CD4-positive, alpha-beta T cell treated with Interleukin-15 for 4 hours (primary cell): Measurements from ENCODE around the gene FHIT.

Experiments used
- DNase-seq: peaks from one replicate; pipeline ENCODE4 v3.0.0-alpha.2; 2020; ENCODE audit warnings: low spot score

Gene FHIT

GRCh38 chr3:61169621-61170251 lies 81.5 kb downstream of the FHIT start:
- no peak for DNase-seq

DNA sequence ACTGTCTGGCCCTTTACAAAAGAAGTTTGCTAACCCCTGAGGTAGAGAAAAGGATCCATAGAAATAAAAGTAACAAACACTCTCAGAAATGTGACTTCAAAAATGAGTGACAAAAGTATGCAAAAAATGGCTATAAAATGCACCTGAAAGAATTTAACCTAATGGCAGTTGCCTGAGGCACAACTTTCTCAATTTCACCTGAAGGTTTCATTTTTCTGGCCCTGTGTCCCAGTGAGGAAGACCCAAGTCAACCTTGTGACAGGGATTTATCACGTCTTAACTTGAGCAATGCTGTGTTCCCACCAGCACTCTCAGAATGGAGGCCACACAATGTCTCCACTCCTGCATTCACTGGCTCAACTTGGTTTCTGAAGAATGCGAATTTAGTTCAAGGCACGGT lies 83.0 kb downstream of the FHIT start:
- no peak for DNase-seq

DNA sequence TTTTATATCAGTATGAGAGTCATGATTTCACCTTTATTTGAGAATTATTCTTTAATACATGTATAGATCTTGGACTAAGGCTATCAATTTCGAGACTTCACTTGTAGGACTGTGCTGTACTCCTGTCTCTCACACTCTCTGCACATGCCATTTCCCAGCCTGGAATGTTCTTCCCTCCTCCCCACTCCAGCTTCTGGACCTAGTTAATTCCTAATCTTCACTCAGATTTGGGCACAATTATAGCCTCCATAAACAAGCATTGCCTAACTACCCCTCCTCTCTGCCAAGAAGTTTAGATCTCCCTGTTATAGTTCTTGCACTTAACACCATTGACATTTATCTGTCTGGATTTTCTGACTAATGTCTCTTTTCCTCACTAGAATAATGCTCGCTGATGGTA lies 88.3 kb downstream of the FHIT start:
- DNase-seq: no peak

- no peak for DNase-seq
Measured at GRCh38 chr3:61158667-61159066, 92.6 kb downstream of the FHIT start.

GRCh38 chr3:61158216-61158615 lies 93.0 kb downstream of the FHIT start:
- no peak for DNase-seq

DNA sequence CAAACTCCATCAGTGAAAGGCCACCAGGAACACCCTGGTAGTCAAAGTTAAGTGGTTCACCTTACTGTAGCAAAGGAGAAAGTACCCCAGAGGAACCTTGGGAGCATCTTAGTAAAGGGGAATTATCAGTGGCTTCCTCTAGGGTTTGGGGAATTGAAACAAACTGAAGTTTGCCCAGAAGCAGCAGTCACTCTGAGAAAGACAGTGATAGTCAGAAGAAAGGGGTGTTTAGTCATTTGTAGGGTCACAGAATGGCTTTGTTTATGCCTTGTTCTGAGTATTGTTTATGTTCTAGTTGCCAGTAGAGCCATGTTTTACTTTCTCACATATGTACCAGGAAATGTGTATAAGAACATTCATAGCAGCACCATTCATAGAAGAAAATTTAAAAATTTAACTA lies 93.8 kb downstream of the FHIT start:
- DNase-seq: no peak

GRCh38 chr3:61155701-61156292 lies 95.5 kb downstream of the FHIT start:
- no peak for DNase-seq

DNA sequence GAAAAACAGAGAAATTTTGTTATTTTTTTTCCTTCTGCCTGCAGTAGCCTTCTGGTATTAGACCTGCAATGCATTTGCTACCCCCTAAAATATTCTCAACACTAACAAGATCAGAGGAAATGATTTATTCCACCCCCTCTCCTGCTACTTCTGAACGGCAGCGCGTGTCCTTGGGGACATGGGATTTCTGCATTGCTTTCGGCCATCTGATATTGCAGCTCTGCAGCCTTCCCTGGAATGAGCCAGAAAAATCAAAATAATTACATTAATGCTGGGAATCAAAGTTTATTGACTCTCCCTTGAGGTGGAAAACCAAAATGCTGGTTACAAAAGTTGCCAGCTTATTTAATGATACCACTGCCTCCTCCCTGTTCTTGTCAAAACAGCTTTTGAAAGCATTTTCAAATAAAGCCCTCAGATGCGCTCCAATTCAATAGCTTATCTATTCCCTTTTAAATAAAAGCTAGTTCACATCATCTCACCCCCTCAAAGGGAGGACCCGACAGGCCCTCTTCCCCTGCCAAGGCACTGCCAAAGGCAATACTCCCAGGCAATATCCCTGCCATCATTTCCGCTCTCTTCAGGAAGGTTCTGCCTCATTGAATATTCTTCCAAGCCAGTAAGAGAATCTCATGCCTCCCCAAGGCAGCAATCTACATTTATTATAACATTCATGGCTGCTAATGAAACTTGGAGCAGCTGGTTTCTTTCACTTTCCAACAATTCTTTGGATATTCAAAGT lies 96.6 kb downstream of the FHIT start:
- DNase-seq: no peak

DNA sequence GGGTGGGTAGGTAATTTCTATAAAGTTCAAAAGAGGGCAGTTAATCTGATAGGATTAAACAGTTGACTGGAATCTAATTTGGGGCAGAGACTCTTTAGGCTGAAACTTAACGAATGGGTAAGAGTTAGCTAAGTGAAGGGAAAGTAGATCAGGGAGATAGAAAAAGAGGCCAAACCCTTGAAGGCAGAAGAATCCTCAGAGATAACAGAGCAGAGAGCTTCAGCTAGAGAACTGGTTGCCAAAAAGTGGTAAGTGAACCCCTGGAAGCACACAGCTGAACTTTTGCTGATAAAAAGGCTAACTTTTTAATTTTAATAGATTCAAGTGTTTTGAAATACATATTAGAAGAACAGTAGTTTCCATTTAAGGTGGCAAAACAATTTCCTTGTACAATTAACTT lies 99.2 kb downstream of the FHIT start:
- DNase-seq: no peak

- no peak for DNase-seq
Measured at GRCh38 chr3:61149236-61149635, 102.0 kb downstream of the FHIT start.

GRCh38 chr3:61146010-61146890 lies 105.0 kb downstream of the FHIT start:
- DNase-seq: no peak

DNA sequence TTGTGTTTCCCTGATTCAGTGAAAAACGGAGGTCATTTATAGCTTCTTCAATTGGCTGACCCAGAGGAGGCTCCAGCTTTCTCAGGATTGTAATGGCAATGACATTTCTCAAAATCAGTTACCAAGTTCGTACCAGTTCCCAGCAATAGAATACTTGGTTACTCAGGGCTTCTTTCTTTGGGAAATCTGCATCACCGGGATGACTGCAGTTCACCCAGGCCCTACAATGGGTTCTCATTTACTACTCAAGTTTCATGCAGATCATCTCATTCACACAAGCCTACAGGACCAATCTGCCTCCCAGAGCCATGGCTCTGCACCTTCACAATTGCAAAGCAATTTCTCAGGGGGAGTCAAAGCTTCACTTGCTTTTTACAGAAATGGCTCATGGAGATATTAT lies 109.6 kb downstream of the FHIT start:
- DNase-seq: no peak

DNA sequence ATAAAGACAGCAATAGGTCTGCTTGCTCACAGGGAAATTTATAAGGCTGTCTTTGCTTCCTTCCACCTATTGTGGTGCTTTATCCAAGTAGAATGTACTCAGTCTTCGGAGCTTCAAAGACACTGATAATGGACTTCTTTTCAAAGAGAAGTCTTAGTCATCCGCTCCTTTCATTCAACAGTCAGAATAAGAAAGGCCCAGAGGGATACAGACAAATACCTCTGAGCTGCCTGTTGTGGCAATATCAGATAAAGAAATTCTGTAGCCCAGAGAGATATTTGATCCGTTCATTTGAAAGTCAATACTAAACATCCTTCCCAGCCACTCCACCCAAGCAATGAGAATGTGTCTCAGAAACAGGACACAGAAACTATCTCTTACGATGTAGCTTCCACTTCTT lies 110.0 kb downstream of the FHIT start:
- no peak for DNase-seq

DNA sequence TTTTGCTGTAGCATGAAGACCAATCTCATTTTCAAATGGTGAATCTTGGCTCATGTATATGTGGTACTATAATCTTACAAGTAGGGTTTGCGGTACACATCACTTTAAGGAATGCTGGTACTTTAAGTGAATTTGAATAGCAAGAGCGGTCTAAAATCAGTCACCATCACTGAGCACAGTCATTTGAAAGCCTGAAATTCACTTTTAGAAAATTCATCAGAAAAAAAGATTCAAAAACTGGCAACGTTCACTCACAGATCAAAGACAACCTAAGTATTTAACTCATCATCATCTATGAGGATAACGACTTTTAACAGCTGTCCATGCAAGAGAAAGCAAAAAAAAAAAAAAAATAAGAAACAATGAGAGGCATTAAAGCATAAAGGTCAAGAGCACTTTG lies 111.6 kb downstream of the FHIT start:
- DNase-seq: no peak

GRCh38 chr3:61138401-61138800 lies 112.9 kb downstream of the FHIT start:
- DNase-seq: no peak

- DNase-seq: no peak
Measured at GRCh38 chr3:61136191-61136590, 115.1 kb downstream of the FHIT start.

GRCh38 chr3:61134532-61134931 lies 116.7 kb downstream of the FHIT start:
- no peak for DNase-seq

- no peak for DNase-seq
Measured at GRCh38 chr3:61132062-61132461, 119.2 kb downstream of the FHIT start.

GRCh38 chr3:61118830-61119229 lies 132.4 kb downstream of the FHIT start:
- no peak for DNase-seq

DNA sequence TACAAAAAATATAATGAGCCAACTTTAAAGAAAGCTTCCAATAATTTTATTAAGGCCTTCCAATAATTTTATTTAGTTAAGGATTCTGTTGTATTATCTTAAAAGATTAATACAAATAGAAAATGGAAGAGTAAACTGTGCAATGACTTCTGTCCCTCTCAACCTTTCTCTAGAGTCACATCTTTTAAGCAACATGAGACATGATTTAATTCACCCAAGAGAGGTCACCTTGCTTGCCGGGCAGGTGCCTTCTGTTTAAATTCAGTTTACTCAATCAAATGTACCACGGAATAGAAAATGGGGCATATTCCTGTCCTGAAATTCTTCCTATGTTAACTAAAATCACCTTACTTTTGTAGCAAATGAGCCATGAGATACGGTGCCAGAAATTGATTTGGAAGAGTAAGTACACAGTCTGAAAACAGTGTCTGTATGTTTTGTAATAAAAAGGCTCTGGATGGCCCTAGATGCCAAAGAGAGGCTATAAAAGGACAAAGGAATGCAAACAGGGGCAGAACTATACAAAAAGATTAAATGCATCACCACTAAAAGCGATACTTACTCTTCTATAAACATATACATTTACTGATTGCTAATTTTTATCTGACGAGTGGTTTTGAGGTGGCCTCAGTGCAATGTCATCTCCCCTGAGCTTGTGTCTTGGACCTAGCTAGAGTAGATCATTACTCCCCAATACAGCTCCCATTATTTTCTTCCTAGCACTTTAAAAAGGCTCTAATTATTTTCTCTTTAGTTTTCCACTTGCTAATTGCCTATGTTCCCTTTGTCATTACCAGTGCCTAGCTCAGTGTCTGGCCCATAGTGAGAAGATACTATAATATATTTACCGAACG lies 134.0 kb downstream of the FHIT start:
- DNase-seq: no peak

DNA sequence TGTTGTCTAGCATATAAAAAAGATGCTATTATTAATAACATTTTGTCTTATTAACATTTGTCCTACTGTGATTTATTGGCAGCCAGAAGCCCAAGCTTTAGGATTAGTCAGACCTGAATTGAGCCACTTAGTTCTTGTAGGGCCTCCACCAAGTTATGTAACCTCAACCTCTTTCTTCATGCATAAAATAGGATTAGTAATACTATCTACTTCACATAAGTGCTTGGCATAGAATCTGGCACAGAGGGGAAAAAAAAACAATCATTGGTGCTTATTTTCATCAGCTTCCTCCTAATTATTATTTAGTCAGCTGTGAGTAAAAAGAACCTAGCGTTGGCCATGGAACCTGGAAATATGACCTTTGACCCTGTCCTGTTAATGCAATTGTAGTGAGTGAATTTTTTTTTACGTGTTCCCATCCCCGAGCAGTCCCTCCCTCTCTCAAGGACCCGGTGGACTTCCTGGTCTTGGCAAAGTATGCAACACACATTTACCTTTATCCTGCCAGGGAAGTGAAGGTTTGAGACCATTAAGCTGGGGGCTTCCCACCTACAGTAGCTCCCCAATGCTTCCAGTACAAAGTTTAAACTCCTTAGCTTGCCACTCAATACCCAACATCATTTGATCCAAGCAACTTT lies 136.8 kb downstream of the FHIT start:
- no peak for DNase-seq
